Fibroblast of gingiva (primary cell): ENCODE measurements around the gene WIPI1.
A peak's percentile ranks its signal among the peaks of the same experiment; 100 is the strongest.
"Not testable (repeated sequence)": the region's sequence is repeated elsewhere in the genome, so short reads cannot be mapped to it uniquely, and the experiment has no call there.

ENCODE experiments used
- DNase-seq: peaks from one replicate; pipeline ENCODE4 v3.0.0-alpha.2; 2011; ENCODE audit warnings: low read depth

Gene WIPI1

GRCh38 chr17:68437979-68438822, 19.1 kb downstream of the WIPI1 start:
- no peak for DNase-seq

- DNase-seq: peak; percentile 74
Observed at GRCh38 chr17:68435876-68436842, 21.1 kb downstream of the WIPI1 start.

- DNase-seq: no peak
Observed at GRCh38 chr17:68435361-68435760, 21.9 kb downstream of the WIPI1 start.

- DNase-seq: no peak
Observed at GRCh38 chr17:68433911-68434508, 23.3 kb downstream of the WIPI1 start.

- no peak for DNase-seq
Observed at GRCh38 chr17:68433211-68433610, 24.1 kb downstream of the WIPI1 start.

GRCh38 chr17:68432086-68432864, 25.0 kb downstream of the WIPI1 start:
- DNase-seq: no peak

- DNase-seq: peak; percentile 27
Observed at GRCh38 chr17:68431661-68432071, 25.6 kb downstream of the WIPI1 start.

GRCh38 chr17:68431045-68431608, 26.2 kb downstream of the WIPI1 start:
- DNase-seq: no peak

GRCh38 chr17:68429881-68430280, 27.4 kb downstream of the WIPI1 start:
- DNase-seq: no peak

GRCh38 chr17:68428498-68429172, 28.7 kb downstream of the WIPI1 start:
- no peak for DNase-seq

- no peak for DNase-seq
Observed at GRCh38 chr17:68427575-68427974, 29.7 kb downstream of the WIPI1 start.

GRCh38 chr17:68425979-68426378, 31.3 kb downstream of the WIPI1 start:
- no peak for DNase-seq

- no peak for DNase-seq
Observed at GRCh38 chr17:68424861-68425260, 32.4 kb downstream of the WIPI1 start.

GRCh38 chr17:68424203-68424602, 33.1 kb downstream of the WIPI1 start:
- no peak for DNase-seq

- no peak for DNase-seq
Observed at GRCh38 chr17:68423251-68423650, 34.0 kb downstream of the WIPI1 start.

GRCh38 chr17:68422821-68423220, 34.5 kb downstream of the WIPI1 start:
- no peak for DNase-seq

GRCh38 chr17:68421486-68421885, 35.8 kb downstream of the WIPI1 start:
- DNase-seq: no peak

GRCh38 chr17:68420065-68420464, 37.2 kb downstream of the WIPI1 start:
- DNase-seq: no peak

GRCh38 chr17:68418876-68419275, 38.4 kb downstream of the WIPI1 start:
- no peak for DNase-seq

- DNase-seq: no peak
Observed at GRCh38 chr17:68417317-68417716, 40.0 kb downstream of the WIPI1 start.

- DNase-seq: not testable (repeated sequence)
Observed at GRCh38 chr17:68414901-68415300, 42.4 kb downstream of the WIPI1 start.
